Activated CD4-positive, alpha-beta T cell treated with anti-CD3 and anti-CD28 coated beads for 48 hours (primary cell): ENCODE data around the gene SRRM5.
"Not testable (repeated sequence)": the region's sequence is repeated elsewhere in the genome, so short reads cannot be mapped to it uniquely, and the experiment has no call there.

Experiments used
- DNase-seq: peaks from one replicate; pipeline ENCODE4 v3.0.0-alpha.2; 2020

The SRRM5 gene

DNA sequence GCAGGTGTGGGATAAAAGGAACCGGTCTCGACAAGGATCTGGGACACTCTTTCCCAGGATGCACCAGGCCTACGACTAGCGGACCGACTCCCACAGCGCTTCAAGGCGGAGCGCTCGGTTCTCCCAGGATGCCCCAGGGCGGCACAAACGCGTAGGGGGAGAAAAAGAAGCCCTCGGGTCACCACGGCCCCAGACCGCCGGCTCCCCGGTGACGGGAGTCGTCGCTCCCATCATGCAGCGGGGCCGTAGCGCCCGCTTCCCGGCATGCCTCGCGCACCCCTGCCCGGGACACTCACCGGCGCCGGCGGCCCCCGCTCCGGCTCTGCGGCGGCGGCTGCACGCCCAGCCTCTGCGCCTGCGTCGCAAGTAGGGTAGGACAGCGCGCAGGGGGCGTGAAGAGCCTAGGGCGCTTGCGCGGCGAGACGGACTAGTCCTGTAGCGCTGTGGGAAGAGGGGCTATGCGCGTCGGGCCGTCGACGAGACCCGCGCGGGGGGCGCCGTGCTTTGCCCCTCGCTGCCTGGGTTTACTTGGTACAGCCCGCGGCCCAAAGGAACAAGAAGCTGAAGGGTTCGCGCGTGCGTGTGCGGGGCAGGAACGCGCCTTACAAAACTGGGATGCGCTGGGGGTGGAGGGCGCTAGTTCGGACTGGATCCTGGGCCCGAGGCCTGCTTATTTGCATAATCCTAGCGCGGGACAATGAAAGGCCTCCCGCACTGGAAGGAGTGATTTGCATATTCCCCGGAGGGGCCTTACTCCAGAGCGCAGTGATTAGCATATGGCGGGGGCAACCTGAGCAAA is 7.6 kb downstream of the SRRM5 start, which contains the start of gene ZNF428:
TSS of gene ZNF428 (minus strand) at position 368 of the 799 bp plus-strand sequence. CDS start 5,325 bp downstream, outside the sequence.
- DNase-seq, result peak; percentile 92

GRCh38 chr19:43620061-43621001 is 8.4 kb downstream of the SRRM5 start:
- DNase-seq, result no peak

- DNase-seq, result no peak
Measured at GRCh38 chr19:43622070-43622469, 10.2 kb downstream of the SRRM5 start.

DNA sequence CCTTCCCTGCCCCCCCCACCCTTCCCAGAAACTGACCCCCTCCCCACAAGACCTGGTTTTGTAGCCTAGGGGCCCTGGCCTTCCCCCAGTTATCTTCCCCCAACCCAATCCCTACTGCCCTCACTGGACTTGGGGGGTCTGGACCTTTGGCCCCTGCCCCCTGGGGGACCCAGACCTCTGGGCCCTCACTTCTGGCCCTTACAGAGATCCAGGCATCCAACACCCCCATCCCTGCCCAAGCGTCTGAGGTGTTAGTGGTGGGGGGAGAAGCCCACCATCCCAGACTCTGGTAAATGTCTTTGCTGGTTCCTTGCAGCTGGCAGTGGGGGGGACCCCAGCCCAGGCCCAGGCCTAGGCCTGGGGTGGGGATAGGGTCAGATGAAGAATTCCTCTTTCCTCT is 11.1 kb downstream of the SRRM5 start:
- no peak for DNase-seq

- peak; percentile 43 for DNase-seq
Measured at GRCh38 chr19:43623889-43624670, 12.2 kb downstream of the SRRM5 start.

GRCh38 chr19:43624933-43625332 is 13.0 kb downstream of the SRRM5 start:
- DNase-seq, result peak; percentile 94

DNA sequence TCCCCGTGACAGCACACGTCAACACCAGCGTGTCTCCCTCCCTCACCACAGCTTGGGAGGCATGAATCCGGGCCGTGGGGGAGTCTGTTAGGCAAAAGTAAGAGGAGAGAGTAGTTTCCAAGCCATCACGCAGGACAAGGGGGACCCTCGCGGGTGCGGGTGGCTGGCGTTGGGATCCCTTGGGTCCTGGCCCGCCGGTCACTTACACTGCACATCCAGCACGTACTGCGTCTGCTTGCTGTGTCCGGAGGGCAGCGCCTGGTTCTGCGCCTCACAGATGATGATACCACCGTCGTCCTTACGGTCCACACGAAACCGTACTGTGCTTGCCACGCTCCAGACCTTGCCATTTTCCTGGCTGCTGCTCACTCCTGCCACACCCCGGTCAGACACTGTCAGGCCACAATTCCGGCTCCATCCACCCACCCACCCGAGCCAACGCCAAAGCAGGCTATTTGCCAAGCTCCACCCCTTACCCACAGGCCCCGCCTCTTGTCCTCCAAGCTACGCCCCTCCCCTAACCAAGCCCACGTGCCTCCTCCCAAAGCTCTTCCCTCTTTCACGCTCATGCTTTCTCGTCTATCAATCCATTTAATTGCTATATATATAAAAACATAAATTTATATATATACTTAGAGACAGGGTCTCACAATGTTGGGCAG is 14.2 kb downstream of the SRRM5 start:
- DNase-seq, result peak; percentile 52

- no peak for DNase-seq
Measured at GRCh38 chr19:43626838-43627237, 14.9 kb downstream of the SRRM5 start.

DNA sequence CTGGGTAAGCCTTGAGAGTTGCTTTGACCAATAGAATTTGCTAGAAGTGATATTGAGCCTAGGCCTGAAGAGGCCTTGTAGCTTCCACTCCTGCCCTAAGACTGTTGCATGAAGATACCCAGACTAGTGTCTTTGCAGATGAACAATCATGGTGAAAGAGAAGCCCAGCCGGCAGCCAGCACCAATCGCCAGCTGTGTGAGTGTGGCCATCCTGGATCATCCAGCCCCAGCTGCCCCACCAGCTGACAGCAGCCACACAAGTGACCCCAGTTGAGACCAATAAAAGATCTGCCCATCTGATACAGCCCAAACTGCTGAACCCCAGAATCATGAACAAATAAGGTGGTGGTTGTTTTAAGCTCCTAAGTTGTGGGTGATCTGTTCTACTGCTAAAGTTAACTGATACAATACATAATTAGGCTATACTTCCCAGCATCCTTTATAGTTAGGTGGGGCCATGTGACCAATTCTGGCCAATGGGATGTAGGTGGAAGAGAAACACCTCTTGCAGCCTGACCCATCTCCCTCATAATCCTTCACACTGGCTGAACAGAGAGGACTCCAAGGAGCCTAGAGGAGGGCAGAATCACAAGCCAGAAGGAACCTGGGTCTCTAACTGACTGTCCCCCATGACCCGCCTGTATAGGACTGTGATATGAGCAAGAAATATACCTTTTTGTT is 16.9 kb downstream of the SRRM5 start:
- no peak for DNase-seq

GRCh38 chr19:43631491-43631890 is 19.6 kb downstream of the SRRM5 start:
- DNase-seq, result no peak

GRCh38 chr19:43633520-43633919 is 21.6 kb downstream of the SRRM5 start:
- no peak for DNase-seq

DNA sequence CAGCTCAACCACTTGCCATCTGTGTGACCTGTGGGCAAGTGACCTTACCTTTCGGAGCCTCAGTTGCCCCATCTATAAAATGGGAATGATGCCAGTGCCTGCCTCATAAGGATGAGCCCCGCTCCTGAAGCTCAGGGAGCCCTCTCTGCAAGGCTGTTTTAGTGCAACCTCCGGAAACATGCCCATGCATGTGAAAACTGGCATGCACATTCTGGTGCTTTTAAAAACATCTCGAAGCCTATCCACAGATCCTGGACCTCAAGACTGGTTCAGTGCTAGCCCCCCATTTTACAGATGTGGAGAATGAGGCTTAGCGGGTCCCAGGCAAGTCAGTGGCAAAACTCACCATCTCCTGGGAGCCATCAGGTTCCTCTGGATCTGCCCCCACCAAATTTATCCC is 22.2 kb downstream of the SRRM5 start:
- no peak for DNase-seq

DNA sequence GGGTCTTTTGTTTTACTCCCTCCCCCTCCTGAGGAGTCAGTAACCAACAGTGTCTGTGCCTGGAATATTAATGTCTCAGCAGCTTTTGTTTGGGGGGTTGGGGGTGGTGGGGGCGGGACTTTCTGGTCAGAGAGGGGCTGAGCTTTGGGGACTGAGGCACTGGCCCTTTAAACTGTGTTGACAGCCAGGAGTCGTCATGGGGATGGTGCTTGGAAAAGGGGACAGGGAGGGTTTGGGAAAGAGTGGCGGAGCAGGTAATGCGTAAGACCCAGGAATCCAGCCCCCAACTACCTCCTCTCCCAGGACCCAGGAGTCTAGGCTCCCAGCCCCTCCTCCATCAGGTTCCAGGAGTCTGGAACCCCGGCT is 22.6 kb downstream of the SRRM5 start:
- no peak for DNase-seq

DNA sequence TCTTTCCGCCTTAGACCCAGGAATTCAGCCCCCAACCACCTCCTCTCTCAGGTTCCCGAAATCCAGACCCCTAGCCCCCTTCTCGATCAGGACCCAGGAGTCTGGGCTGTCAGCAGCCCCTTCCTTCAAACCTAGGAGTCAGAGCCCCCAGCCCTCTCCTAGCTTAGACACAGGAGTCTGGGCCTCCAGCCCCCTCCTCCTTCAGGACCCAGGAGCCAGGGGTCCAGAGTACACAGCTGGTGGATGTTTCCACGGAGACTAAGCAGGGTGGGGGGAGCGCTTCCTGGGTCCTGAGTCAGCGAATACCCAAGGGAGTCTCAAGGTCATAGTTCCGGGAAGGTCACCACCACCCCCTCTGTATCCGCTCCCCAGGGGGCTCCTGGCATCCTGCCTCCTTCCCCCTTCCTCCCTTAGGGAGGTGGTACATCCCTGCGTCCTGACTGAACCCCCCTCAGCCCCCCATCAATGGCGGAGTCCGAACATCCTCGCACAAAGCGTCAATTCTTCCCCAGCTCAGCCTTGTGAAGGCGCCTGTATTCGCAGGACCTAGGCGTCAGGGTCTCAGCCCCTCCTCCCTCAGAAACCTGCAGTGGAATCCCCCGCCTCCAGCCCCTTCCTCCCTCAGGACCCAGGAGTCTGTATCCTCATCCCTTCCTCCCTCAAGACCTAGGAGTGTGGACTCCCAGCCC is 23.1 kb downstream of the SRRM5 start:
- DNase-seq, result no peak

DNA sequence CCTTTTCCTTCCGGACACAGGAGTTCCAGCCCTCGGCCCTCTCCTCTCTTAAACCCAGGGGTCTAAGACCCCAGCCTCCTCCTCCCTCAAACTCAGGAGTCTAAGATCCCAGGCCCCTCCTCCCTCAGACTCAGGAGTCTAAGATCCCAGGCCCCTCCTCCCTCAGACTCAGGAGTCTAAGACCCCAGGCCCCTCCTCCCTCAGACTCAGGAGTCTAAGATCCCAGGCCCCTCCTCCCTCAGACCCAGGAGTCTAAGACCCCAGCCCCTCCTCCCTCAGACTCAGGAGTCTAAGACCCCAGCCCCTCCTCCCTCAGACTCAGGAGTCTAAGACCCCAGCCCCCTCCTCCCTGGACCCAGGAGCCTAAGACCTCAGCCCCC is 23.7 kb downstream of the SRRM5 start:
- DNase-seq, result not testable (repeated sequence)

DNA sequence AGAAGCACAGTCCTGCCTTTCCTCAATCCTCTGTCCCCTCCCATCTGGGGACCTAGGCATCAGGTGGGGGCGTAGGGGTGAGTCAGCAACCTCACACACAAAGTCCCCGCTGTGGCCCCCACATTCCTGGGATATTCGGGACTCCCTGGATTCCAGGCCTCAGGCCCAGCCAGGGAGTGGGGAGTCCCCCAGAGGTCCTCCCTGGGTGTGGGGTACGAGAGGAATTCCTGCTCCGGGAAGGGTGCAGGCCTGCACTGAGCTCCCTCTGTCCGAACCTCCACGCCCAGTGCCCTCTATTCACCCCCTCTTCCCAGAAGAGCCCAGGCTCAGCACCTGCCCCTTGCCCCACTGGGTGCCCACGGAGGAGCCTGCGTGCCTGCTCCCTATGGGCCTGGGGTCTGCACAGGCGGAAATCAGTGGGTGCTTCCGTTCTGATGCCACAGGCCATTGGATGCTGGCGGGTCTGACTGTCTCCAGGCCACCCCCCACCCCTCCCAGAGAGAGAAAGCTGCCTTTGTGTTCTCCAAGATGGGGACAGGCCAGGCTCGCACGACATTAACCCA is 24.3 kb downstream of the SRRM5 start:
- DNase-seq, result no peak

- no peak for DNase-seq
Measured at GRCh38 chr19:43638214-43638994, 26.5 kb downstream of the SRRM5 start.

- DNase-seq, result no peak
Measured at GRCh38 chr19:43638995-43639518, 27.2 kb downstream of the SRRM5 start.

GRCh38 chr19:43639519-43640423 is 27.9 kb downstream of the SRRM5 start, which contains the start of gene CADM4:
TSS of gene CADM4 (minus strand) at chr19:43639850. CDS start at chr19:43639790, 60 bp downstream.
- DNase-seq, result peak; percentile 47
